GM12872 (cell line): ENCODE measurements around the gene ARHGEF38.

Experiments used
- TF ChIP-seq, protein P1 (sequence below): IDR thresholded peaks from 3 replicates; pipeline ENCODE4 v1.5.1; 2011; ENCODE audit warnings: low read depth, mild to moderate bottlenecking, low read length, moderate library complexity; ENCODE audit not compliant: insufficient read depth

The ARHGEF38 gene

GRCh38 chr4:105563352-105563751 lies 10.9 kb downstream of the ARHGEF38 start:
- TF ChIP-seq, protein P1, sequence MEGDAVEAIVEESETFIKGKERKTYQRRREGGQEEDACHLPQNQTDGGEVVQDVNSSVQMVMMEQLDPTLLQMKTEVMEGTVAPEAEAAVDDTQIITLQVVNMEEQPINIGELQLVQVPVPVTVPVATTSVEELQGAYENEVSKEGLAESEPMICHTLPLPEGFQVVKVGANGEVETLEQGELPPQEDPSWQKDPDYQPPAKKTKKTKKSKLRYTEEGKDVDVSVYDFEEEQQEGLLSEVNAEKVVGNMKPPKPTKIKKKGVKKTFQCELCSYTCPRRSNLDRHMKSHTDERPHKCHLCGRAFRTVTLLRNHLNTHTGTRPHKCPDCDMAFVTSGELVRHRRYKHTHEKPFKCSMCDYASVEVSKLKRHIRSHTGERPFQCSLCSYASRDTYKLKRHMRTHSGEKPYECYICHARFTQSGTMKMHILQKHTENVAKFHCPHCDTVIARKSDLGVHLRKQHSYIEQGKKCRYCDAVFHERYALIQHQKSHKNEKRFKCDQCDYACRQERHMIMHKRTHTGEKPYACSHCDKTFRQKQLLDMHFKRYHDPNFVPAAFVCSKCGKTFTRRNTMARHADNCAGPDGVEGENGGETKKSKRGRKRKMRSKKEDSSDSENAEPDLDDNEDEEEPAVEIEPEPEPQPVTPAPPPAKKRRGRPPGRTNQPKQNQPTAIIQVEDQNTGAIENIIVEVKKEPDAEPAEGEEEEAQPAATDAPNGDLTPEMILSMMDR, result no peak

DNA sequence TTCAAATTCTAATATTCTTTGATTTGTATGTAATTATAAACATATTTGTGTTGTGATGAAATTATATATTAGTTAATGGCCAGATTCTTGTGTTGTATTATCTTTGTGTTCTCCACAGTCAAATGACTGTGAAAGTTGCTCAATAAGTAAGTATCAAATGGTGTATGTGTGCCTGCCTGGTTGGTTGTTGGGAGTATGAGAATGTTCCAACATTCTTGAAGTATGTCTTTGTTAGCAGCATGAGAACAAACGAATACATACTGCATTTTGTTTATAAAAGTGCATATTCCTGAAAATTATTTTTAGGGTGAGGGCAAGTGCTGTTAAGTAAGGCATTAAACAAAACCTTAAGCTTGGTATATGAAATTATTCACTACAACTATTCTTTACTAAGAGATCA lies 16.2 kb downstream of the ARHGEF38 start:
- TF ChIP-seq, protein P1, result no peak

- TF ChIP-seq, protein P1, result no peak
These were observed 16.8 kb downstream of the ARHGEF38 start for GRCh38 chr4:105569057-105569865.

DNA sequence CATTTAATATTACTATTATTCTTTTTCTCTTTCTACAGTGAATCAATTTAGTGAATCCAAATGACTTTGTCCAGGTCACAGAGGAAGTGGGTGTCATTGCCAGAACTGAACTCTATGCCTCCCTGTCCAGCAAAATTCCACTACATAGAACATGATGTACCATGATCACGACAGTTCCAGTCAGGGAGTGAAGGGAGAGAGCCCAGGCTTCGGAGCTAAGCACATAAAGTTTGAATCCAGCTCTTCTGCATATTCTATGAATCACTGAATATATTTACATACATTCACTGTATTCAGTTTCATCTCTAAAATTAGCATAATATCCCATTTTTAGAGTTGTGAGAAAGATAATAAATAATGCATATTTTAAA lies 17.4 kb downstream of the ARHGEF38 start:
- TF ChIP-seq, protein P1, result no peak

DNA sequence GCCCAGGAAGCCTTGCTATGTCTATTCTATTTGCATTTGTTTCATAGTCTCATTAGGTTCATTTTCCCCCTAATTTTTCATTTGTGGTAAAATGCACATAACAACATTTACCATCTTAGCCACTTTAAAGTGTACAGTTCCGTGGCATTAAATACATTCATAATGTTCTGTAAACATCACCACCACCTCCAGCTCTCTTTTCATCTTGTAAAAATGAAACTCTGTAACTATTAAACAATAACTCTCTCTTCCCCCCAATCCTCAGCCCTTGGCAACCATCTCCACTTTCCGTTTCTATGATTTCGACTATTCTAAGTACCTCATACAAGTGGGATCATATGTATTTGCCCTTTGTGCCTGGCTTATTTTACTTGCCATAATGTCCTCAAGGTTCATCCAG lies 19.9 kb downstream of the ARHGEF38 start:
- TF ChIP-seq, protein P1, result no peak

DNA sequence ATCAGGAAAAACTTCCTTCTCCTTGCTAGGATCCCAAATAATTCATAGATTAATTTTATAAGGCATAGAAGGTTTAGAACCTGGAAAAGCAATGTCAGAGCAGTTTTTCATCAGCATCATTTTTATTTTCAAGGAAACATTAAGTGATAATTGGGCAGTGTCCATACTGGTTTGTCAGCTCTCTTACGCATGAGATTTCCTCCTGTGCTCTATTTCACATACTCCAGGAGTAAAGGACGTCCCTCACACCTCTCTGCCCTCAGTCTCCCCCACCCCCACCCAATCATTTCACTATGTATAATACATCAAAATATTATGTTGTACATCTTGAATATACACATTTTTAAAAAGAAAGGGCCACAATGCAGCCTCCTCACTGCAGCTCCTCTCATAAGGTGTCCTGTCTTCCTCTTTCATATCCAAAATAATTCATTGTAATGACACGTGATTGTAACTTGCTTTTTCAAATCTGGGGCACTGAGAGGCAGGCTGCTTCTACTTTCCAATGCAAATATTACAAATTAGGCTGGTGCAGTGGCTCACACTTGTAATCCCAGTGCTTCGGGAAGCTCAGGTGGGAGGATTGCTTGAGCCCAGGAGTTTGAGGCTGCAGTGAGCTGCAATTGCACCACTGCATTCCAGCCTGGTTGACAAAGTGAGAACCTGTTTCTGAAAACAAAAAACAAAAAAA lies 34.4 kb downstream of the ARHGEF38 start:
- TF ChIP-seq, protein P1, result no peak

DNA sequence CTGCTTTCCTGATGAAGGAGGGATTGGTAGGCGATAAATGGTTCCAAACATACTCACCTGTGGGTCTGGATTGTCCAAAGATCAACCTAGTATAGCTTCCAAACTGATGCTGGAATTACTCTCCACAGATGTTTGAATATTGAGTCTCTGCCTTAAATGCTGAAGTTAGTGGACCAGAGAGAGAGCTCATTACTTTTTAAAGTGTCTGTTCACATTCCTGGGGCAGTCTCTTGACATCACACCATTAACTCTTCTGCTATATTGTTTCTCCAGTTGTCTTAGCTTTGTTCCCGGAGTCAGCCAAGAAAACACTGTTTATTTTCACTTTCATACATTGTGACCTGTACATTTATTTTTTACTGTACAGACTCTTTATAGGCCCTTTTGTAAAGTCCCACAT lies 35.4 kb downstream of the ARHGEF38 start:
- TF ChIP-seq, protein P1, result no peak
